NCI-H345 (cell line): ENCODE measurements around the gene DMGDH.

Source experiments
- DNase-seq: peaks from one replicate; lab custom pipeline; 2025; lab: John Stamatoyannopoulos, UW

The DMGDH gene

DNA sequence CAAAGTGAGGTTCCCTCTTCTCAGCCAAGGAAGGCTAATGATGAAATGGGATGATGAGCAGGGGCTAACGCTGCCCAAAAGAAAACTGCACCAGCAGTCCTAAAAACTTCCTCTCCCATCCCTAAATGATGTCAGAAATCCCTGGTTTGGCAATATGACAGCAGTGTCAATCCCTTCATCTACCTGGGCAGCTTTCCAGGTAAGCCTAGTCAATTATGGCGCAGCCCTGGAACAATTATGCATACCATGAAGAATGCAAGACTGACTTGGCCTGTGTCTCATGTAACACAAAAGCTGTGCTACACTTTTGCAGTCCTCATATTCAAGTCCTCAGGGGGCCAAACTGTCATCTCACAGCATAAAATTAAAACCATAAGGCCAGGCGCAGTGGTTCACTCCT lies 7.0 kb downstream of the DMGDH start:
- no peak for DNase-seq

DNA sequence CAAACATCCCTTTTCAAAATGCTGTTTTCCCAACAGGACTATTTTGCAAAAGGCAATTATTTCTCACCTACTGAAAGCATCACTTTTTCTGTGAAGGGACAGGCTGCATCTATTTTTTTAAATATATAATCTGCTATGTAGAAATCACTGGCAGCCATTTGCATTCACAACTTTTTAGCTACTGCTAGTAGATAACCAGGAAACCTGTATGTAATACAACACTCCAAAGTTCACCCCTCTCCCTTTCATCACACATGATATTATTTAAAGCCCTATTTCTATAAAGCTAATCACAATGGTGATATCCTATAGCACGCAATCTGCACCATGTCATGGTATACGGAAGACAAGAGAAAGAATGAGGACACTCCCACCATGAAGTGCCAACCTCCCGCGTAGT lies 9.8 kb downstream of the DMGDH start:
- no peak for DNase-seq

DNA sequence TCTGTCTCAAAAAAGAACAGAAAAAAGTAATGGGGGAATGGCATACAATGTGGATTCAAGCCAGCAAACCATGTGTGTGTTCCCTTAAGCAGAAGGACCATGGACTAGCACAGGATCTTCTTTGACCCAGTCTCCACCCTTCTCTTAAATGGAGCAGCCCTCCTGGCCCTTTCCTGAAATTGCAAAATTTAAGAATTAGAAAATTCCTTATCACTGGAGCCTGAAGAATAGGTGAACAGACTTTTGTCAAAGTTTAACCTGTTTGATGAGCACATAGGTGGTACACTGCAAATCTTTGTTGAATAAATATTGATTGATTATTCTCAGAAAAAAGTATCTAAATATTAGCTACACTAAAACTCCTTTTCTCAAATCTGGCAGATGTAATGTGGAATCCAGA lies 12.6 kb downstream of the DMGDH start:
- no peak for DNase-seq

DNA sequence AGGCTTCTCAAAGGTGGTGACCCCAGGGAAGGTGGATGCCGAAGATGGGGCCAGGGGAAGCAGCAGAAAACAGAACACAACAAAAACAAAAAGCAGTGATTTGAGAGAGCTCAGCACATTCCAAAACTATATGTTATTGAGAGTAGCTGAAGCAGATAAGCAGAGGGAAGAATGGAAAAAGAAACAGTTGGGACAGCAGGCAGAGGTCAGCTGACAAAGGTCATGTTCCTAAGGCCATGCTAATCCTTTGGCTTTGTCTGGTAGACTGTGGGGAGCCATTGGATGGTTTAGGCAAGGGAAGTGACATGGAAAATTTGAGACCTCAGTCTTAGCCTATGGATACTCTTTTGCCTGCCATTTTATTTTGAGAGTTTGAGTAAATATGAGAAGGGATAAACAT lies 14.5 kb downstream of the DMGDH start:
- DNase-seq, result no peak

DNA sequence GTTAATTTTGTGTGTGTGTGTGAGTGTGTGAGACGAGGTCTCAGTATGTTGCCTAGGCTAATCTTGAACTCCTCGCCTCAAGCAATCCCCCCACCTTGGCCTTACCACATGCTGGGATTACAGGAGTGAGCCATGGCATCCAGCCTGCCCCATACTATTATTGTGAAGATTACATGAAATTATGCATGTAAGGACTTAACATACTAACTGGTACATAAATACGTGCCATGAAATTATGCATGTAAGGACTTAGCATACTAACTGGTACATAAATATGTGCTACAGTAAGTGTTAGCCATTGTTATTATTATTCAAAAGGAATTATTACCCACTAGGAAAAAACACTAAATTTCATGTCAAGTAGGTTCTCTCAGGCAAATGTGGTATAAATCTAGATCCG lies 16.2 kb downstream of the DMGDH start:
- no peak for DNase-seq

DNA sequence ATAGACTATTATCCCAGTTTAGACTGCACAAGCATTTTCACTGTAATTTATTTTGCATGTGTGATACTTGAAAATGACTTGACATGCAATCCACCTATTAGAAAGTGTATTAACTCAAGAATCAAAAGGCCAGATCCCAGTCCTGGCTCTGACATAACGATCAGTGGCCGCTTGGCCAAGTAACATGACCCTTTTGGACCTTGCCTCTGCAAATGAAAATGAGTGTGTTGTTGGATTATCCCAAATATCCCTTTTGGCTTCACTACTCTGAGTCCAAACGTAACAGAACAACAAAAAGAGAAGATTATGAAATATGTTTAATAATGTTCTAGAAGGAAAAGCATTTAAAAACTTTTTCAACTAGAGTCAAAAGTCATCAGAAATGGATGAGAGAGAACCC lies 19.0 kb downstream of the DMGDH start:
- DNase-seq, result no peak

DNA sequence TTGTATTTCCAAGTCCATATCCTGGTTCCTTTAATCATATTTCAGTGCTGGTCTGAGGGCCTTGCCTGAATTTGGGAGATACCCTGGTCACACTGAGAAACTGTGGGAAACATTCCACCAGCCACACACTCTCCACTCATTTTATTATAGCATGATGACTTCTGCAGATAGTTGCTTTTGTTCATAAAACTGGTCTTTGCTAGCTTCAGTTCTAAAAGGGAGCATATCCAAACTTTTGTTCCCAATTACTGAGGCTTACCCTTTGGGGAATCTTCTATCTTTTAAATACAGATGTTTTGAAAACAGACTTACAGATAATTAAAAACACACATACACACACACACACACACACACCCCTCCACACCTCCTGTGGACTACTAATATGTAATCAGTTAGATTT lies 21.0 kb downstream of the DMGDH start:
- no peak for DNase-seq

DNA sequence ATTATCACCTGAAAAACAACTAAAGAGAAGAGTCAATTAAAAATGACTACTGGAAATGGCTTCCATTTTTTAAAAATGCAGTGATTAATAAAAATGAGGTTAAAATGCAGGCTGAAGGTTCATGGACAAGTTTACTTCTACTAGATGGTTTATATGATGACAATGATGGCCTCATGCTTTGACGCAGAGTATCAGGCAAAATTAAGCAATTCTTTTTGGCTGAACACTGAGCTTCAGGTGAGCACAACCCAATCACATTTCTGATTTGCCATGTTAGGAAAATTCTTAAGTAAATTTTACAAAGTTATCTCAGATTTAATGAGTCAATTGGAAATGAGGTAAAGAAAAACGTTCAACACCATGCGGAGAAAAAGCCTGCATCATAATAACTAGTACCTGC lies 22.3 kb downstream of the DMGDH start:
- DNase-seq, result no peak

DNA sequence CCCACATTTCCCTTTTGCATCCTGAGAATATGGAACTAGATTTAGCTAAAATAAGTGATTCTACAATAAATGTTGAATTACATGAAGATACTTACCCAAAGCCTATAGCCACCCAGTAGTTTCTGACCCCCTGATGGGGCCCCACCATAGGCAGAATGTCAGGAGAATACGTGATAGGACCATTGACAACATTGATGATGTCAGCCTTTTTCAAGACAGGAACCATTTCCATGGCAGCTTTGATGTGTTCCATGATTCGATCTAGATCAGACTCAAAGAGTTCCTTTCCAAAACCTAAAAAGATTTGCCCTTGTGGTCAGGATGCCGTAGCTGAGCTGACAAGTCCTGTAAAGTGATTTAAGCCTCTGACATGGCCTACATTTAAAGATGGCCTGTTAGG lies 27.3 kb downstream of the DMGDH start:
- DNase-seq, result no peak

DNA sequence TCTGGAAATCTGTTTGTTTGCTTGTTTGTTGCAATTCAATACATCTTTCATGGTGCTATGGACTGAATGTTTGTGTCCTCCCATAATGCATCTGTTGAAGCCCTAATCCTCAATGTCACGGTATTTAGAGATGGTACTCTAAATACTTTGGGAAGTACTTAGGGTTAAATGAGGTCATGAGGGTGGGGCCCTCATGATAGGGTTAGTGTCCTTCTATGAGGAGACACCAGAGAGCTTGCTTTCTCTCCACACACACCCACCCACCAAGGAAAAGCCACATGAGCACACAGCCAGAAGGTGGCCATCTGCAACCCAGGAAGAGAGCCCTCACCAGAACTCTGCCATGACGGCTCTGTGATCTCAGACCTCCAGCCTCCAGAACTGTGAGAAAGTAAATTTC lies 32.7 kb downstream of the DMGDH start:
- DNase-seq, result no peak

DNA sequence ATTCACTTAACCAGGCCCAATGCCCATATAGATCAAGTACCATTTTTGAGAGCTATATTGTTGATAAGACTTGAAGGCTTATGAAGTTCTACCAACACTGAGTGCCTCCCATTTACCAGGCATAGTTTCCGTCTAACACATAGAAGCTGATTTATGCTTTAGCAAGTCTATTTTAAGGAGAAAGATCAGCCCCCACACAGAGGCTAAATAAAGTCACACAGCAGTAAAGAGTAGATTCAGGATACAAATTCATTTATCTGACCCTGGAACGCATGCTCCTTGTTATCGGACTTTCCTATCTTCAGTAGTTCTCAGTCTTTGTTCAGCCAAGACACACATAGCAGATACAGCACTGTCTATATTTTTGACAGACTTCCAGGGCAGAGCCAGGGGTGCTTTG lies 34.2 kb downstream of the DMGDH start:
- no peak for DNase-seq

DNA sequence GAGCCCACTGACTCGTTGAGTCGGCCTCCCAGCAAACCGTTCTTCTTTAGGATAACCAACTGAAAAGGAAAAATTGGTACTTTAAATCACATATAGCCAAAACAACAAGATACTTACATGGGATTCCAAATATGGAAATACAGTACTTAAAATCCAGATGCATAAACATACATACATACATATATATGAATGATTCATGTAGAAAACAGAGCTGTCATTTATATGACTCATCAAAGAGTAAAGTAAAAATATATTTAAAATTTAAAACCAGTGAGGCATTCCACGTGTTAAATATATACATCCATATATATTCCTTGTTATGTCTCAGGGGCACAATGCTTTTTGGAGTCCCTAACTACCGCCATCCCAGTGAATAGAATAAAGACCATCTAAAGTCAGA lies 36.7 kb downstream of the DMGDH start:
- no peak for DNase-seq

DNA sequence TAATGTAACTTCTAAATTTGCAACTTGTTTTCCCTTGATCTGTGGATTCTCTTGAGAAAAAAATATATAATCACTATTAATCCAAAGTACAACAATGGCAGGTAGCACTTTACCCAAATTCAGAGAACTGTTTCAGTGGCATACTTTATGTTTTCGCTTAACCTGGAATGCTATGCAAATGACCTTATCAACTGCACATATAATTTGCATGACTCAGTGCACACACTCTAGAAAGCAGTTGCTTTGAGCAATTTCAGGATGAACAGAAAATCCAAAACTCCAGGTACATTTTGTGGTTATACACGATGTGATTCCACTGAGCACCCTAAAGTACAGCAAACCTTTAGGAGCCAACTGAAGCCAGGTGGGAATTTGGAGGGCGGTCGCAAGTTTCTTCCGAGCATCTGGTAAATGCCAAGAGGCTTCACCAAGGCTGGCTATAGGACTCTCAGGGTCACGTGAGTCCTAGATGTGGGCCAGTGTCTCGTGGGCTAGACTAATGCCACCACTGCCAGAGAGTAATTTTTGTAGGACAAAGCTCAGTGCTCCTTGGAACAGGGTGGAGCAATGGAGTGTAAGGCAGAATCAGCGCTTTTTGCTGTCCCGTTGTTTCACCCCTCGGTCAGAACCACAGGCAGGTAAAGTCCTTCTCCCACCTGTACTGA lies 37.3 kb downstream of the DMGDH start:
- DNase-seq, result no peak

DNA sequence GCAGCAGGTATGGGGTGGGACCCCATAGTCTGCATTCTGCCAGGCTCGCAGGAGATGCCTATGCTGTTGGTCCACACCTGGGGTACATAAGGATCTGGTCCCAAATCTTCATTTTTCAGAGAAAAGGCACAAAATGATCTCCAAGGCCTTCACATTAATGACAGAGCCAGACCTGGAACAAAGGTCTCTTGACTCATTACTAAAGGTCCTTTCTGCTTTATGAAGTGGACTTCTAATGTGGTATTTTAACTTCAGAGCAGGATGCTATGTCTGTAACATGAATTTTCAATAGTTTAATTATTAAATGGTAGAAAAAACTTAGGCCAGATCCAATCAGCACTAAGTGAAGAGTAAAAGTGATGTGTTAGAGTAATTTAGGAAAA lies 38.0 kb downstream of the DMGDH start:
- DNase-seq, result no peak

DNA sequence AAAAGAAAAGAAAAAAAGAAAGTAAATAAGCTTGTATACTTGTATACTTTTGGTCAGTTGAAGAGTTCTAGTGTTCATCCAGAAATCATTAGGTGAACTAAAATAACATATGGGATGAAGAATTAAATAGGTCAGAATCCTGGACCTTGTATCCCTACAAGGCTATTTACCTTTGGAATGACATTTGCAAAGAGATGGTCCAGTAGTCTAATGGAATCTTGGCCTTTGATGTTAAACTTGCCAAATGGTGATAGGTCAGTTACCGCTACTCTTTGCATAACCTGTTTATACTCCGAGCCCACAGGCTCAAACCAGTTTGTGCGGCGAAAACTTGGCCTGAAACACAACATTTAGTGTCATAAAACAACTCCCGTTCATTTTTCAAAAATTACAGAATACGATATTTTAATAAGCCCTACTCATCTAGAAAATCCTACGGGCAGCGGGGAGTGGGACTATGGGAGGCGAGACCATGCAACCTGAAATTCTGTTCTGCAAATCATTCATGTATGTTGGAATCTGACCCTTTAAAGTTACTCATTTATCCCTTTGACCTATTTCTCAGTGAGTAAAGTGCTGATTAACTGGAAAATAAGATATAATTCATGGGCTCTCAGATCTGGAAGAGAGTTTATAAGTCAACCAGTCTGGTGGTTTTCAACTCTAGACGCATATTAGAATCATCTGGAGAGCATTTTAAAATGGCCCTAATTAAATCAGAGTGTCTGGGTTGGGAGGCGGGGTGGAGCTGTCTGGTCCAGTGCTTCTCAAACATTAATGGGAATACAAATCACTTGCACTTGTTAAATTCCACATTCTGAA lies 38.6 kb downstream of the DMGDH start:
- DNase-seq, result no peak

DNA sequence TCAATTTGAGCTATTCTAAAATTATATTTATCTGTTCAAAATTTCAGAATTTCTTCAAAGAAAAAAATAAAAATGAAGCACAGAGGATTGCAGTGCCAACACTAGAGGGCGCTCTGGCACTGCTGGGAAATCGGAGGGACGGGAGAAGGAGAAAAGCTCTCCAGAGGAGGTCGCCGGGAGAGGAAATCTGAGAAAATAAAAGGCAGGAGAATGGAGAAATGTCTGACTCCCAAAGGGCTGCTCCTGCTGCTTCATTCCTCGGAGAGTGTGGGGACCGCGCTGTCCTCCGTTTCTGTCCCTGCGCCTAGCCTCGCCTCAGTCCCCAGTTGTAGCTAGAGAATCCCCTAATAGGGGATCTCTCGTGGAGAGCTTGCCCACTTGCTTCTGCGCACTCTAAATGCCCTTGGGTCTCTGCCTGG lies 44.4 kb downstream of the DMGDH start:
- peak; percentile 50 for DNase-seq

DNA sequence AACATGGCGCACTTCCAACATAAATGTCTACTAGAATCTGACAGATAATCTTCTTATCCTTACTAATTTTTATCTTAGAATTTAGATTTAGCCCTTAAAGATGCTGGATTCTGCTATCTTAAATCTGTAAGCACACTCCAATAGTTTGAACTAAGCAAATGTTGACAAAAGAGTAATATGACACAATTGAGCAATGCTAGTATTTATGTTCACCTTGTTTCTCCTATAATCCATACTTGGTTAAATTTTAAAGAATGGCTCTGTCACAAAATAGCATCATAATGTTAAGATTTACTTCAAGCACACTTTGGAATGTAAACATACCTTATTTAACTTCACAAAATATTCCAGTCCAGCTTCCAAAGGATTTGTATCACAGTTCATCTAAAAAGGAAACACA lies 45.5 kb downstream of the DMGDH start:
- no peak for DNase-seq

DNA sequence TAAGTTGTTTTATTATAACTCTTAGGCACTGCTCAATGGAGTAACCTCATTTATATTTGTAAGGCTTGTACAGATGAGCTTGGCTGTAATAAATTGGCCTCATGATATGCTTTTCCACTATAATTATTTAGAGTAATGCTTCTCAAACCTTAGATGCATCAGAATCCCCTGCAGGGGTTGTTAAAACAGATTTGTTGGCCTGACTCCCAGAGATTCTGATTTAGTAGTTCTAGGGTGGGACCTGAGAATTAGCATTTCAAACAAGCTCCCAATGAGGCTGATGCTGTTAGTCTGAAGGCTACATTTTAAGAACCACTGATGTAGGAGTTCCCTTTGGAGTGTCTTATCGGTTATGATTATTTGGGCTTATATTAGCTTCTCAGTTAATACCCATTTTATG lies 46.1 kb downstream of the DMGDH start:
- DNase-seq, result no peak

DNA sequence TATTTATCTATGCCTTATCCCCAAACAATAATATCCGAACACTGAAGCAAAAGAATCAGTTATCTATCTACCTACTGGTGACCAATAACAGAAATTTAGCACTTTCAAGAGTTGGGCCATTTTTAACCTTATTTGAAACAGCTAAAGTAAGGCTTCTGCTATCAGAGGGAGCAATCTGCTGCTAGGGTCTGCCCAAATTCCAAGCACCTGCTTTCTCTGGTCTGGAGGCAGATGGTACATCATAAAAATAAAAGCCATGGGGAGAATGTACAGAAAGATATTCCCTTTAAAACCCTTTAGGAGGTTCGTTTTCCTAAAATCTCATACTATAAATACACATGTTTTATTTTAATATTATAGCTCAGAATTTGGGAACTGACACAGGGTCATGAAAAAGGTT lies 46.7 kb downstream of the DMGDH start:
- DNase-seq, result no peak

DNA sequence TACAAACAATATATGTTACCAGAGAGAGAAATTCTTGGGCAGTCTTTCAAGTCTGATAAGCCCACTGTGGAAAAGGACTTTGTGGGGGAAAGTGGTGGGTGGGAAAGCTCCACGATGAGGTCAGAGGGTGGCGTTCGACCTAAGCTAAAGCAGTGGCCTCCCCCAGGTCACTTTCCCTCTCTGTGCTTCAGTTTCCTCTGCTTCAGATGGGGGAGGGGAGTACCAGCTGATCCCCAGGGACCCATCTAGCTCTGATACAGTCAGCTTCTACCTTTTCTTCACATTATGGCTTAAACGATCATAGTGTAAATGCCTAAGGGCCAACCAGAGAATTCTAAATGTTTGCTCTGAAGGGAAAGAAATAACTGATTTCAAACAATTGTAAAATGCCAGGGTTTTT lies 47.7 kb downstream of the DMGDH start:
- DNase-seq, result no peak

DNA sequence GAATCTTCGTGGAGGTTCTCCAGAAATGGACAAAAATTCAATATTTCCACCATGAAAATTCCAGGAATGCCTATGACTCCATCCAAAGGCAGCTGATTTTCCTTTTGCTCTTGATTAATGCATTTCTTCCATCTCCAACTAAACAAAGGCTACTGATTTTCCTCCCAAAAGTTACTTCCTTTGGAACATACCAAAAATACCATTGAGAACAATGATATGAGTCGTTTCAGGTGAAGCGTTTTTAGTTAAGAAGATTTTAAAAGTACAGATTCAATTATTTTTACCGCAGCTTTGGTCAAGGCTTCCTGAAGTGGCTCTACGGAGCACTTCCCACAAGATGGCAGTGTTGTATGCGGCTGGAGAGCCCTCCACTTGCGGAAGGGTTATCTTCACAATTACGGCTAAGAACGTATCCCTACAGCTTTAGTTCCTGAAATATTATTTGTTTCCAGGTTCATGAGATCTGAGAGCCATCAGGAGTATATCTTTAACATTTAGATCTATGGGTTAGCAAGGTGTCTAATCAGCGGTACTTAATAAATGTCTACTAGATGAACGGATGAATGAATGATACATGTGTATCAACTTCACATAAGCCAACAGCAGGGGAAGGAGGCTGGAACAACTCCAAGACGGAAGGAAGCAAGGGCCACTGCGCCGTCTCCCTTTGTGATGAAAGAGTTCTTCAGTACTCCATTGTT lies 48.5 kb downstream of the DMGDH start:
- peak; percentile 30 for DNase-seq

DNA sequence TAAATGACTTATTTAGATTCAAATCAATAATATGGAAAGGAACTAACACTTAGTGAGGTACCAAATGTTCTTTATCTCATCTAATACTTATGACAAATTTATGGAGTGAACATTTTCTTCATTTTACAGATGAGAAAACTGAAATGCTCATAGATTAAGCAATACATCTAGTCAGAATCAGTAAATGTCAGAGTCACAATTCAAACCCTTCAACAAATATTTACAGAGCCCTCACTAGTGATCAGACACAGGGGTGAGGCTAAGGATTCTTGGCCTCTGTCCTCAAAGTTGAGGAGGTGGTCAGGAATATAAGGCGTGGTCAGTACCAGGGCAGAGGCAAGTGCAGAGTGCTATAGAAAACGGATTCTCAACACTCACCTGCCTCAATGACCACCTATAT lies 54.8 kb downstream of the DMGDH start:
- no peak for DNase-seq

DNA sequence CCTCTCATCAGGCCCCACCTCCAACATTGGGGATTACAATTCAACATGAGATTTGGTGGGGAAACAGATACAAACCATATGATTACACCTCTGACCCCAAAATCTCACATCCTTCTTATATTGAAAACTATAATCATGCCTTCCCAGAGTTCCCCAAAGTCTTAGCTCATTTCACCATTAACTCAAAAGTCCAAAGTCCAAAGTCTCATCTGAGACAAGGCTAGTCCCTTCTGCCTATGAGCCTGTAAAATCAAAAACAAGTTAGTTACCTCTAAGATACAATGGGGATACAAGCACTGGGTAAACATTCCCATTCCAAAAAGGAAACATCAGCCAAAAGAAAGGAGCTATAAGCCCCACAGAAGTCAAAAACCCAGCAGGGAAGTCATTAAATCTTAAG lies 57.6 kb downstream of the DMGDH start:
- no peak for DNase-seq
